MG63 (cell line): ENCODE measurements around the gene GMNC. TPM values are rescaled to one million over a fixed set of nuclear protein-coding genes. Genes with fewer than 3 reads are reported as not detected.

Experiments used
- DNase-seq: peaks from one replicate; pipeline ENCODE4 v3.0.0-alpha.2; 2020
- H3K27me3 ChIP-seq: fragments of 250-450 bp; sonication (Bioruptor Pico); 2 replicates; pipeline ENCODE4 v1.5.1; 2020; ENCODE audit warnings: mild to moderate bottlenecking, moderate library complexity
- H3K36me3 ChIP-seq: fragments of 250-450 bp; sonication (Bioruptor Pico); 2 replicates; pipeline ENCODE4 v1.5.1; 2020; ENCODE audit warnings: mild to moderate bottlenecking, moderate library complexity
- H3K4me3 ChIP-seq: fragments of 250-450 bp; sonication (Bioruptor Pico); 2 replicates; pipeline ENCODE4 v1.5.1; 2020; ENCODE audit warnings: mild to moderate bottlenecking, moderate library complexity
- H3K9me3 ChIP-seq: fragments of 250-450 bp; sonication (Bioruptor Pico); 2 replicates; pipeline ENCODE4 v1.5.1; 2020; ENCODE audit warnings: mild to moderate bottlenecking, moderate library complexity
- total RNA-seq: library from RNA; depleted of rRNA; stranded (reverse); fragments of >200 nt; shearing (Covaris generic); gene quantifications from 2 replicates; pipeline ENCODE4 v1.2.3, GENCODE V29; 2014; ENCODE audit warnings: low replicate concordance

GMNC gene
- total RNA-seq, 1 experiment from 2014 or later, result not detected

GRCh38 chr3:190863119-190863465 lies 598 bp upstream of the GMNC start:
- Histone ChIP-seq H3K27me3 (peaks cover 28% of the 10 kb centered on the region), H3K9me3 (no peaks in the 10 kb centered on the region), H3K36me3 (no peaks in the 10 kb centered on the region), H3K4me3 (peak overlapping the region; percentile 56)
- DNase-seq, result no peak

- DNase-seq, result no peak
- H3K36me3 ChIP-seq, result no peaks in the 10 kb centered on the region
- no peak overlapping the region for H3K4me3 ChIP-seq
These were observed 2.0 kb downstream of the GMNC start for GRCh38 chr3:190860521-190860920.

GRCh38 chr3:190855151-190855550 lies 7.3 kb downstream of the GMNC start:
- no peak for DNase-seq
- no peaks in the 10 kb centered on the region for H3K36me3 ChIP-seq
- peaks cover 11% of the 10 kb centered on the region for H3K27me3 ChIP-seq
- no peaks in the 10 kb centered on the region for H3K9me3 ChIP-seq
- H3K4me3 ChIP-seq, result no peak overlapping the region

More at GRCh38 chr3:190860521-190860920, 2.0 kb downstream of the GMNC start:
- Histone ChIP-seq H3K9me3 (no peaks in the 10 kb centered on the region), H3K27me3 (peaks cover 29% of the 10 kb centered on the region)

- Histone ChIP-seq H3K36me3 (no peaks in the 10 kb centered on the region), H3K27me3 (peaks cover 7% of the 10 kb centered on the region), H3K4me3 (no peak overlapping the region), H3K9me3 (no peaks in the 10 kb centered on the region)
- DNase-seq, result no peak
These were observed 8.4 kb downstream of the GMNC start for GRCh38 chr3:190854062-190854461.

GRCh38 chr3:190853464-190853863 lies 9.0 kb downstream of the GMNC start:
- DNase-seq, result no peak
- Histone ChIP-seq H3K4me3 (no peak overlapping the region), H3K36me3 (no peaks in the 10 kb centered on the region), H3K9me3 (no peaks in the 10 kb centered on the region), H3K27me3 (peaks cover 5% of the 10 kb centered on the region)

GRCh38 chr3:190849607-190850006 lies 12.9 kb downstream of the GMNC start:
- H3K9me3 ChIP-seq, result no peaks in the 10 kb centered on the region
- no peak for DNase-seq

GRCh38 chr3:190848870-190849269 lies 13.6 kb downstream of the GMNC start:
- Histone ChIP-seq H3K9me3 (no peaks in the 10 kb centered on the region), H3K36me3 (no peaks in the 10 kb centered on the region), H3K27me3 (peaks cover 4% of the 10 kb centered on the region), H3K4me3 (no peak overlapping the region)
- no peak for DNase-seq

More at GRCh38 chr3:190849607-190850006, 12.9 kb downstream of the GMNC start:
- Histone ChIP-seq H3K36me3 (no peaks in the 10 kb centered on the region), H3K4me3 (no peak overlapping the region), H3K27me3 (peaks cover 6% of the 10 kb centered on the region)

- DNase-seq, result no peak
- Histone ChIP-seq H3K36me3 (no peaks in the 10 kb centered on the region), H3K27me3 (peaks cover 2% of the 10 kb centered on the region; the same call in 1 of the 2 replicates), H3K9me3 (no peaks in the 10 kb centered on the region), H3K4me3 (no peak overlapping the region)
These were observed 15.1 kb downstream of the GMNC start for GRCh38 chr3:190847436-190847835.

GRCh38 chr3:190840146-190840545 lies 22.3 kb downstream of the GMNC start:
- no peaks in the 10 kb centered on the region for H3K36me3 ChIP-seq
- no peaks in the 10 kb centered on the region; the same call in 1 of the 2 replicates for H3K27me3 ChIP-seq
- no peak for DNase-seq
- H3K4me3 ChIP-seq, result no peak overlapping the region
- H3K9me3 ChIP-seq, result no peaks in the 10 kb centered on the region

- Histone ChIP-seq H3K4me3 (no peak overlapping the region), H3K36me3 (no peaks in the 10 kb centered on the region), H3K9me3 (no peaks in the 10 kb centered on the region), H3K27me3 (peaks cover 3% of the 10 kb centered on the region; the same call in 1 of the 2 replicates)
- DNase-seq, result no peak
These were observed 31.3 kb downstream of the GMNC start for GRCh38 chr3:190831225-190831624.

- peaks cover 3% of the 10 kb centered on the region; the same call in 1 of the 2 replicates for H3K27me3 ChIP-seq
- DNase-seq, result no peak
These were observed 32.5 kb downstream of the GMNC start for GRCh38 chr3:190830031-190830430.

GRCh38 chr3:190826018-190826417 lies 36.5 kb downstream of the GMNC start:
- peak; percentile 24 for DNase-seq

More at GRCh38 chr3:190830031-190830430, 32.5 kb downstream of the GMNC start:
- Histone ChIP-seq H3K9me3 (no peaks in the 10 kb centered on the region), H3K4me3 (no peak overlapping the region), H3K36me3 (no peaks in the 10 kb centered on the region)

GRCh38 chr3:190825386-190826016 lies 37.0 kb downstream of the GMNC start:
- DNase-seq, result no peak

More at GRCh38 chr3:190826018-190826417, 36.5 kb downstream of the GMNC start:
- H3K36me3 ChIP-seq, result no peaks in the 10 kb centered on the region
- H3K4me3 ChIP-seq, result no peak overlapping the region
- H3K9me3 ChIP-seq, result no peaks in the 10 kb centered on the region
- H3K27me3 ChIP-seq, result no peaks in the 10 kb centered on the region

GRCh38 chr3:190811775-190812480 lies 50.6 kb downstream of the GMNC start:
- no peaks in the 10 kb centered on the region for H3K9me3 ChIP-seq
- H3K36me3 ChIP-seq, result no peaks in the 10 kb centered on the region
- DNase-seq, result peak; percentile 39
- H3K4me3 ChIP-seq, result peak overlapping the region; percentile 40
- H3K27me3 ChIP-seq, result no peaks in the 10 kb centered on the region

More at GRCh38 chr3:190825386-190826016, 37.0 kb downstream of the GMNC start:
- no peaks in the 10 kb centered on the region for H3K9me3 ChIP-seq
- no peaks in the 10 kb centered on the region for H3K27me3 ChIP-seq
- H3K36me3 ChIP-seq, result no peaks in the 10 kb centered on the region
- no peak overlapping the region for H3K4me3 ChIP-seq

- H3K9me3 ChIP-seq, result no peaks in the 10 kb centered on the region
- no peak overlapping the region for H3K4me3 ChIP-seq
- no peaks in the 10 kb centered on the region for H3K27me3 ChIP-seq
- H3K36me3 ChIP-seq, result no peaks in the 10 kb centered on the region
- DNase-seq, result no peak
These were observed 51.5 kb downstream of the GMNC start for GRCh38 chr3:190810957-190811356.

- Histone ChIP-seq H3K4me3 (no peak overlapping the region), H3K27me3 (no peaks in the 10 kb centered on the region), H3K9me3 (no peaks in the 10 kb centered on the region), H3K36me3 (no peaks in the 10 kb centered on the region)
- DNase-seq, result no peak
These were observed 53.1 kb downstream of the GMNC start for GRCh38 chr3:190809351-190809750.

- Histone ChIP-seq H3K27me3 (no peaks in the 10 kb centered on the region), H3K4me3 (no peak overlapping the region), H3K9me3 (no peaks in the 10 kb centered on the region), H3K36me3 (no peaks in the 10 kb centered on the region)
- no peak for DNase-seq
These were observed 54.6 kb downstream of the GMNC start for GRCh38 chr3:190807719-190808375.
